ENCODE results near the gene SCAMP2. TPM values are rescaled to one million over a fixed set of nuclear protein-coding genes. Genes with fewer than 3 reads are reported as not detected.

The SCAMP2 gene
- total RNA-seq, 1 donor from 2014 or later = 15.7 TPM

DNA sequence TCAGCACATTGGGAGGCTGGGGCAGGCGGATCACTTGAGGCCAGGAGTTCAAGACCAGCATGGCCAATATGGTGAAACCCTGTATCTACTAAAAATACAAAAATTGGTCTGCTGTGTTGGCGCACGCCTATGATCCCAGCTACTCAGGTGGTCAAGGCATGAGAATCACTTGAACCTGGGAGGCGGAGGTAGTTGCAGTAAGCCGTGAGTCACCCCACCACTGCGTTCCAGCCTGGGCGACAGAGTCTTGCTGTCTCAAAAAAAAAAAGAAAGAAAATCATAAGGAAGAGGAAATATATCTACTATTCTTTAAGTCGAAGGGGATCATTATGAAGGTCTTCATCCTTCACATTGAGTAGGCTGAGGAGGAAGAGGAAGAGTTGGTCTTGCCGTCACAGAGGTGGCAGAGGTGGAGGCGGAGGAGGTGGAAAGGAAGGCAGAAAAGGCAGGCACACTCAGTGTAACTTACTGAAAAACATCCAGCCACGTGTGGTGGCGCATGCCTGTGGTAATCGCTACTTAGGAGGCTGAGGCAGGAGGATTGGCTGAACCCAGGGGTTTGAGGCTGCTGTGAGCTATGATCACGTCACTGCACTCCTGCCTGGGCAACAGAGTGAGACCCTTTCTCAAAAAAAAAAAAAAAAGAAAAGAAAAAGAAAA, 77.1 kb downstream of the SCAMP2 start:
- H3K9ac ChIP-seq (ENCODE audit: low read depth in 1 of 3, low read length in 3 of 3) = no peak overlapping the region
- H3K4me3 ChIP-seq (ENCODE audit: low read length in 3 of 3) = no peak overlapping the region
- H3K36me3 ChIP-seq (ENCODE audit: control insufficient read depth in 3 of 3, insufficient read depth in 3 of 3, low read length in 3 of 3) = peaks cover 5 to 21% (median 14%) of the 10 kb centered on the region in 3 donors
- no peak overlapping the region for H3K27ac ChIP-seq (ENCODE audit: low read depth, low read length)
- peaks cover 32 to 49% (median 46%) of the 10 kb centered on the region in 3 donors for H3K4me1 ChIP-seq (ENCODE audit: control insufficient read depth in 3 of 3, insufficient read depth in 3 of 3, low read length in 3 of 3)
- no peaks in the 10 kb centered on the region for H3K27me3 ChIP-seq (ENCODE audit: control insufficient read depth in 3 of 3, insufficient read depth in 3 of 3, low read length in 3 of 3)
- H3K9me3 ChIP-seq (ENCODE audit: control insufficient read depth in 3 of 3, low read length in 3 of 3) = no peaks in the 10 kb centered on the region

DNA sequence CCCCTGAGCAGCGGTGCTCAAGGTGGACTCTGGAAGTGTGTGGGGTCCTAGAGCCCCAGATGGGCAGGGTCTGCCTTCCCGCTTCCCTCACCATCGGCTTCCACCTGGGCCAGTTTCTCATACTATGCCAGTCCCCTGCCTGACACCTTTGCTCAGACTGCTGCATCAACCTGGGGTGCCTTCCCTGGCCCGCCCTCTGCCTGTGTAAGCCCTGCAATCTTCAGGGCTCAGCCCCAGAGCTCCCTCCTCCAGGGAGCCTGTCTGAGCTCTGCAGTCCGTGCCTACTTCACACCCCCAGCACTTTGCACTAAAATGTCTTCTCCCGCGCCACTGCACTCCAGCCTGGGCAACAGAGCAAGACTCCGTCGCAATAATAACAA, 78.2 kb downstream of the SCAMP2 start:
- peaks cover 0 to 15% (median 12%) of the 10 kb centered on the region in 3 donors for H3K36me3 ChIP-seq (ENCODE audit: control insufficient read depth in 3 of 3, insufficient read depth in 3 of 3, low read length in 3 of 3)
- H3K27me3 ChIP-seq (ENCODE audit: control insufficient read depth in 3 of 3, insufficient read depth in 3 of 3, low read length in 3 of 3) = no peaks in the 10 kb centered on the region
- H3K9me3 ChIP-seq (ENCODE audit: control insufficient read depth in 3 of 3, low read length in 3 of 3) = no peaks in the 10 kb centered on the region
- peaks cover 40 to 54% (median 49%) of the 10 kb centered on the region in 3 donors for H3K4me1 ChIP-seq (ENCODE audit: control insufficient read depth in 3 of 3, insufficient read depth in 3 of 3, low read length in 3 of 3)
- no peak overlapping the region for H3K9ac ChIP-seq (ENCODE audit: low read depth in 1 of 3, low read length in 3 of 3)
- H3K4me3 ChIP-seq (ENCODE audit: low read length in 3 of 3) = no peak overlapping the region
- H3K27ac ChIP-seq (ENCODE audit: low read depth, low read length) = no peak overlapping the region

DNA sequence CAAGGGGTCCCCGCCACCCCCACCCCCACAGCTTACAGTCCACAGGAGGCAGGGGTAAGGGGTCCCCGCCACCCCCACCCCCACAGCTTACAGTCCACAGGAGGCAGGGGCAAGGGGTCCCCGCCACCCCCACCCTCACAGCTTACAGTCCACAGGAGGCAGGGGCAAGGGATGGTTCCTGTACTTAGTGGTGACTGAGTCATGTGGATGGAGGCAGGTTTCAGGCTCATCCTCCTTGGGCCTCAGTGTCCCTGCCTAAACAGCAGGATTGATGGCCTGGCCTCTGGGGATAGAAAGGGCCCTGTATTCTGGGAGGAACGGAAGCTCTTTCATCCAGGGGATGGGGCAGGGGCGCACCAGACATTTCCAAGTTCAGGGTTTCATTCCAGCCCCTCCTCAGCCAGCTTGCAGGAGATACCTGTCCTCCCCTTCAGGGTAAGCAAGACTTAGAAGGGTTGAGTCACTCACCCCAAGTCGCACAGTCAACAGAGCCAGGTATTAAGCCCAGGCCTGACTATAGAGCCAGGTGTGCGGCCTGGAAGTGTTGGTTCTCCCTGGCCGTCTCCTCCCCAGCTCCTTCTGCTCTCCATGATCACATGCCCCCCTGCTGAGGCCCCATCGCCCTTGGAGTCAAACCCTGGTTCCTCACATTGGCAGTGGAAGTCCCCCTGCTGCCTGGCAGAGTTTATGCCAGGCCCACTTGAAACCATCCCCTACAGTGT, 78.8 kb downstream of the SCAMP2 start:
- Histone ChIP-seq H3K27me3 (ENCODE audit: control insufficient read depth in 3 of 3, insufficient read depth in 3 of 3, low read length in 3 of 3) (no peaks in the 10 kb centered on the region), H3K4me3 (ENCODE audit: low read length in 3 of 3) (no peak overlapping the region), H3K27ac (ENCODE audit: low read depth, low read length) (no peak overlapping the region), H3K9ac (ENCODE audit: low read depth in 1 of 3, low read length in 3 of 3) (no peak overlapping the region), H3K4me1 (ENCODE audit: control insufficient read depth in 3 of 3, insufficient read depth in 3 of 3, low read length in 3 of 3) (peaks cover 41 to 54% (median 49%) of the 10 kb centered on the region in 3 donors), H3K9me3 (ENCODE audit: control insufficient read depth in 3 of 3, low read length in 3 of 3) (no peaks in the 10 kb centered on the region), H3K36me3 (ENCODE audit: control insufficient read depth in 3 of 3, insufficient read depth in 3 of 3, low read length in 3 of 3) (peaks cover 0 to 10% (median 10%) of the 10 kb centered on the region in 3 donors)

Small RNA genes within 50 kb of the gene (small RNA-seq; reads per million reads assigned to genes)
- gene CPLX3 = not detected
- gene MIR6882 = 0.37 reads per million, percentile 46 among the genes with 10 or more reads in this experiment

Other genes starting within 250 kb of the SCAMP2 start
- gene EDC3, start 177.3 kb downstream of the SCAMP2 start, total RNA-seq = 16.2 TPM
- gene CYP1A1, start 147.8 kb downstream of the SCAMP2 start, total RNA-seq = not detected
- not detected for gene CYP1A2, start 124.5 kb downstream of the SCAMP2 start, total RNA-seq
- gene CSK, start 91.3 kb downstream of the SCAMP2 start, total RNA-seq = 13.6 TPM
- gene LMAN1L, start 60.5 kb downstream of the SCAMP2 start, total RNA-seq = not detected
- not detected for gene CPLX3, start 46.7 kb downstream of the SCAMP2 start, total RNA-seq
- gene ULK3, start 30.2 kb downstream of the SCAMP2 start, total RNA-seq = 18.3 TPM
- 22.4 TPM for gene MPI, start 16.7 kb upstream of the SCAMP2 start, total RNA-seq
- 33.4 TPM for gene FAM219B, start 33.5 kb upstream of the SCAMP2 start, total RNA-seq
- gene COX5A, start 64.7 kb upstream of the SCAMP2 start, total RNA-seq = 96.6 TPM
- 1.0 TPM for gene RPP25, start 83.4 kb upstream of the SCAMP2 start, total RNA-seq
- 1.6 TPM for gene SCAMP5, start 122.2 kb upstream of the SCAMP2 start, total RNA-seq
- 4.7 TPM for gene PPCDC, start 150.2 kb upstream of the SCAMP2 start, total RNA-seq

Data from skeletal muscle tissue (tissue), 5 donors.